NOMO-1 (cell line): ENCODE measurements around the gene TEKT5.

Experiments
- DNase-seq, 2 experiments: peaks; one replicate each; lab custom pipeline; 2025; ENCODE audit not compliant: unreplicated experiment in 2 of 2; lab: John Stamatoyannopoulos, UW

TEKT5 gene

DNA sequence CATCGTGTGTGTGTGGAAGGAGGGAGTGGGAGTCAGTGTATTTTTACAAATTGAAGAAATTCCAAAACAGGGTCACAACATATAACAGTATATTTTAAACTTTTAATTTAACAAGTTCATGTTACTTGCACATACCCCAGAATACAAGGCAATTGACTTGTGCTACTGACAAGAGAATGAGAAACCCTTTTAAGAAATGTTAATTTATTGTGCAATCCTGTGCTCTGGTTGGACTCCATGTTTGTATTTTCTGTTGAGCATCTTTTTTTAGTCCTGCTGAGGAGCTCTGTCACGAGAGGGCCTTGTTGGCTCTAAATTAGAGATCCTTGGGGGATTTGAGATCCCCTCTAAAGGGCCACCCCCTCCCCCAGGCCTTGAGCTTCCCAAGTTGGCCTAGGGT lies 113.2 kb downstream of the TEKT5 start:
- DNase-seq: peak in 1 of 2 experiments; percentile 14

- no peak for DNase-seq
Observed at GRCh38 chr16:10580883-10581247, 113.9 kb downstream of the TEKT5 start.

GRCh38 chr16:10579965-10580882 lies 114.5 kb downstream of the TEKT5 start, which contains the start of gene EMP2:
TSS of gene EMP2 (minus strand) at chr16:10580598. CDS start at chr16:10547617, 32,981 bp downstream.
- no peak for DNase-seq

DNA sequence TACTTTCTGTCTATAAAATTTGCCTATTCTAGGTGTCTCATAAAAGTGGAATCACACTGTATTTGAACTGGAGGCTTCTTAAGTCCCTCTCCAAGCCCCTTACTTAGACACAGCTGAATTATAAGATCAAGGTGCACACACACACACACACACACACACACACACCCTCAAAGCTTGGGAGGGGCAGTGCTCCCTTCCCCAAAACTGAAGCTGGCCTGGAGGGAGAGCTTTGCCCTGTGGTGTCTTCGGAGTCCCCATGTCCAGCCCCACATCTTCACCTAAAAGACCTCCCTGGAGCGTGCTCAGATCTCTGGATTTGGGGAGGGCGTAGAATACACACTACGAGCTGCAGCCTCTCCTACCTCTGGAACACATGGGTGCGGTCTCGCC lies 115.2 kb downstream of the TEKT5 start:
- DNase-seq: no peak

DNA sequence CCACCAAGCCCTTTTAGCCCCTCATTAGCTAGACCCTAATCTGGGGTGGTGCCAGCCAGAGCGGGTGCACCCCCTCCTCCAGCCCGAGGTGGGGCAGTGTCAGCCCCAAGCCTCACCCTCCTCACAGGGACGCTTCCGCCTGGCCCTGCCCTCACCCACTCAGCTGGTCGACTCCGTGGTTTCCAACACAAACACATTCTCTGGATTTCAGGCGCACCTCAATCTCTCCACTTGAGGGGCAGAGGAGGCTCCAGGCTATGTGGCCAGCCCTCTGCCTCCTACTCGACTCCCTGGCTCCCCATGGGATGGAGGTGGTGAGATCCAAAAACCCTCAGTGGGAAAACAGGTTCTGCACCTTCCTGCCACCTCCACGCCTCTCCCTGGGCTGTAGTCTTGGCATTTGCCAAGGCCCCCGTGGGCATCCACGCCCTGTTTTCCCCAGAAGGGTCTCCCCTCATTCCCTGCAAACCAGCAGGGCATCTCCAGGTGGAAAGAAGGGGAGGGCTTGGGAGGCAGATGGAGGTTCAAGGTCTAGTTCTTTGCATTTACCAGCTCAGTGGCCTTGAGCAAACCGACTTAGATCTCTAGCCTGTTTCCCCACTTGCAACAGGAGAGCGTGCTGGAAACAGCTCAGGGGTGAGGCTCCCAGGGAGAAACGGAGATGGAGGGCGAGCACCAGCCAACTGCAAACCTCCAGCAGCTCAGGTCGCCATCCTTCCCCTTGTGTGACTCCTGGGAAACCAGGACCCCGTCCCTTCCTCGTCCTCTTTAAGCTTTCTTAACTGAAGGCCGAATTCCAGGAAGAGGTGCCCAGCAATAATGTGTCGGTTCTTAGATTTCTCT lies 116.0 kb downstream of the TEKT5 start:
- no peak for DNase-seq
